H1 (cell line): ENCODE measurements around the gene ADA. TPM values are rescaled to one million over a fixed set of nuclear protein-coding genes. Genes with fewer than 3 reads are reported as not detected.

ENCODE experiments used
- CTCF ChIA-PET: fragments of 300-600 bp; sonication (Branson Sonifier 250); formaldehyde crosslinking; loops from one replicate; lab custom pipeline; 2021; ENCODE audit not compliant: partially characterized antibody; lab: Charles Lee
- POLR2A ChIA-PET: fragments of 300-600 bp; sonication (Branson Sonifier 250); formaldehyde crosslinking; loops from one replicate; lab custom pipeline; 2021; ENCODE audit warnings: inconsistent platforms; ENCODE audit not compliant: partially characterized antibody; lab: Charles Lee
- DNase-seq, 2 experiments: peaks; one replicate each; pipeline versions ENCODE4 v3.0.0 to v3.0.0-alpha.2; 2010 to 2022; ENCODE audit warnings: low spot score in 2 of 2, low read depth in 1 of 2, mixed read lengths in 1 of 2
- FAIRE-seq: peaks from 2 replicates; lab custom pipeline; 2011; peaks lifted over from hg19 to GRCh38; lab: Jason Lieb, UNC
- H2AFZ ChIP-seq: 2 replicates; pipeline ENCODE4 v1.8.1; 2012; ENCODE audit warnings: low read length, inconsistent platforms
- H2AK5ac ChIP-seq: 2 replicates; pipeline ENCODE4 v1.6.1; 2013; ENCODE audit warnings: low read depth, low read length
- H2BK120ac ChIP-seq: replicated peaks from 2 replicates; pipeline ENCODE3; 2013; ENCODE audit warnings: low read depth, low read length, inconsistent platforms
- H2BK12ac ChIP-seq: 2 replicates; pipeline ENCODE4 v1.6.1; 2013; ENCODE audit warnings: low read depth, low read length
- H2BK15ac ChIP-seq: 2 replicates; pipeline ENCODE4 v1.6.1; 2013; ENCODE audit warnings: low read length
- H2BK20ac ChIP-seq: 2 replicates; pipeline ENCODE4 v1.6.1; 2013; ENCODE audit warnings: low read length
- H2BK5ac ChIP-seq: 2 replicates; pipeline ENCODE4 v1.6.1; 2013; ENCODE audit warnings: low read depth, low read length
- H3K14ac ChIP-seq: 2 replicates; pipeline ENCODE4 v1.6.1; 2013; ENCODE audit warnings: inconsistent platforms; ENCODE audit not compliant: insufficient read length
- H3K18ac ChIP-seq: 2 replicates; pipeline ENCODE4 v1.6.1; 2013; ENCODE audit warnings: low read length; ENCODE audit errors: extremely low read depth
- H3K23ac ChIP-seq: 2 replicates; pipeline ENCODE4 v1.6.1; 2013; ENCODE audit warnings: inconsistent platforms; ENCODE audit not compliant: insufficient read length
- H3K23me2 ChIP-seq: 2 replicates; pipeline ENCODE4 v1.6.1; 2013; ENCODE audit warnings: low read depth, low read length
- H3K27ac ChIP-seq: 2 replicates; pipeline ENCODE4 v1.6.1; 2011; ENCODE audit warnings: low read depth, low read length, inconsistent platforms
- H3K27me3 ChIP-seq, 4 experiments: replicated peaks in 1 of 4; 1 replicate in 1 of 4; 2 replicates in 3 of 4; pipeline versions ENCODE4 v1.6.1 to v1.8.1; 2011 to 2013; ENCODE audit warnings: low read length in 3 of 4, mild to moderate bottlenecking in 3 of 4, inconsistent platforms in 2 of 4, mixed read lengths in 2 of 4, moderate library complexity in 1 of 4; ENCODE audit not compliant: control insufficient read depth in 3 of 4, insufficient read depth in 3 of 4; ENCODE audit errors: extremely low read depth in 1 of 4
- H3K36me3 ChIP-seq, 4 experiments: 2 replicates each; pipeline versions ENCODE4 v1.6.1 to v1.8.1; 2011 to 2013; ENCODE audit warnings: mild to moderate bottlenecking in 4 of 4, low read length in 3 of 4, moderate library complexity in 2 of 4, control low read depth in 1 of 4, inconsistent platforms in 1 of 4; ENCODE audit not compliant: insufficient read depth in 4 of 4, control insufficient read depth in 2 of 4
- H3K4ac ChIP-seq: replicated peaks from 2 replicates; pipeline ENCODE3; 2013; ENCODE audit warnings: low read length, low read depth, mixed read lengths, inconsistent platforms; ENCODE audit not compliant: insufficient read length
- H3K4me1 ChIP-seq, 4 experiments: replicated peaks in 1 of 4; 1 replicate in 1 of 4; 2 replicates in 3 of 4; pipeline versions ENCODE4 v1.6.1 to v1.8.1; 2011 to 2013; ENCODE audit warnings: low read length in 3 of 4, inconsistent platforms in 2 of 4, mixed read lengths in 1 of 4; ENCODE audit not compliant: insufficient read depth in 4 of 4, control insufficient read depth in 3 of 4
- H3K4me2 ChIP-seq, 2 experiments: 2 replicates each; pipeline versions ENCODE4 v1.6.1 to v1.8.1; 2011 to 2013; ENCODE audit warnings: low read depth in 2 of 2, low read length in 2 of 2, control low read depth in 1 of 2, inconsistent platforms in 1 of 2, mild to moderate bottlenecking in 1 of 2; ENCODE audit not compliant: insufficient read depth in 1 of 2
- H3K4me3 ChIP-seq, 4 experiments: fragments of 200-600, 300-600 bp in 1 of 4; sonication (generic), shearing (Covaris generic), sonication (Bioruptor Twin) in 1 of 4; 2 replicates each; pipeline versions ENCODE4 v1.5.1 to v1.8.1; 2011 to 2016; ENCODE audit warnings: low read length in 4 of 4, low read depth in 3 of 4, control low read depth in 2 of 4, inconsistent platforms in 2 of 4, mild to moderate bottlenecking in 2 of 4, mixed read lengths in 1 of 4, moderate library complexity in 1 of 4; ENCODE audit not compliant: insufficient read depth in 2 of 4; ENCODE audit errors: extremely low read depth in 1 of 4
- H3K56ac ChIP-seq: replicated peaks from 2 replicates; pipeline ENCODE3; 2013; ENCODE audit warnings: low read depth, mild to moderate bottlenecking, mixed read lengths, low read length, inconsistent platforms; ENCODE audit not compliant: insufficient read length
- H3K79me1 ChIP-seq: 2 replicates; pipeline ENCODE4 v1.6.1; 2013; ENCODE audit warnings: low read depth, low read length, control low read depth
- H3K79me2 ChIP-seq, 2 experiments: 2 replicates each; pipeline versions ENCODE4 v1.6.1 to v1.8.1; 2012 to 2013; ENCODE audit warnings: low read length in 2 of 2, mild to moderate bottlenecking in 2 of 2, inconsistent platforms in 1 of 2; ENCODE audit not compliant: insufficient read depth in 2 of 2, control insufficient read depth in 1 of 2
- H3K9ac ChIP-seq, 4 experiments: replicated peaks in 1 of 4; 1 replicate in 1 of 4; 2 replicates in 3 of 4; pipeline versions ENCODE4 v1.6.1 to v1.8.1; 2011 to 2013; ENCODE audit warnings: low read depth in 3 of 4, low read length in 3 of 4, control low read depth in 2 of 4, mild to moderate bottlenecking in 2 of 4, moderate library complexity in 2 of 4, inconsistent platforms in 1 of 4; ENCODE audit errors: extremely low read depth in 1 of 4
- H3K9me3 ChIP-seq, 2 experiments: 2 replicates each; pipeline versions ENCODE4 v1.6.1 to v1.8.1; 2012 to 2013; ENCODE audit warnings: mild to moderate bottlenecking in 2 of 2, moderate library complexity in 2 of 2, control low read depth in 1 of 2, inconsistent platforms in 1 of 2, low read depth in 1 of 2, low read length in 1 of 2, mixed read lengths in 1 of 2; ENCODE audit not compliant: insufficient read depth in 2 of 2
- H4K20me1 ChIP-seq, 2 experiments: replicated peaks in 1 of 2; 2 replicates each; pipeline versions ENCODE3 to v1.8.1; 2011 to 2013; ENCODE audit warnings: inconsistent platforms in 2 of 2, low read length in 2 of 2, mild to moderate bottlenecking in 1 of 2; ENCODE audit not compliant: insufficient read depth in 2 of 2, control insufficient read depth in 1 of 2
- H4K5ac ChIP-seq: 2 replicates; pipeline ENCODE4 v1.6.1; 2013; ENCODE audit warnings: low read length, low read depth, mixed read lengths, inconsistent platforms; ENCODE audit not compliant: insufficient read length
- H4K8ac ChIP-seq: 2 replicates; pipeline ENCODE4 v1.8.0; 2013; ENCODE audit warnings: mild to moderate bottlenecking, moderate library complexity, low read length, inconsistent platforms; ENCODE audit not compliant: insufficient read depth; ENCODE audit errors: extremely low read depth
- H4K91ac ChIP-seq: replicated peaks from 2 replicates; pipeline ENCODE3; 2013; ENCODE audit warnings: low read length, mixed read lengths, inconsistent platforms; ENCODE audit not compliant: insufficient read length
- CTCF ChIP-seq, 3 experiments: IDR thresholded peaks; 1 replicate in 2 of 3; 2 replicates in 1 of 3; pipeline versions ENCODE4 v1.5.1 to v1.6.1; 2011; ENCODE audit warnings: low read length in 3 of 3, mild to moderate bottlenecking in 3 of 3, inconsistent platforms in 2 of 3, low read depth in 1 of 3, moderate library complexity in 1 of 3; ENCODE audit not compliant: insufficient read depth in 1 of 3; ENCODE audit errors: control extremely low read depth in 1 of 3
- SAP30 ChIP-seq: fragments of 300-600 bp; sonication (generic); IDR thresholded peaks from 2 replicates; pipeline ENCODE4 v1.7.1; 2012; ENCODE audit warnings: low read length, moderate library complexity, mild to moderate bottlenecking, inconsistent platforms; ENCODE audit not compliant: insufficient read depth, insufficient replicate concordance
- SIN3A ChIP-seq, 2 experiments: IDR thresholded peaks in 1 of 2; conservative IDR thresholded peaks in 1 of 2; 2 replicates each; pipeline ENCODE4 v1.6.1; 2011 to 2012; ENCODE audit warnings: low read length in 2 of 2, improper control_type of control experiment in 1 of 2, low read depth in 1 of 2, mild to moderate bottlenecking in 1 of 2
- SP2 ChIP-seq: IDR thresholded peaks from 2 replicates; pipeline ENCODE4 v1.6.1; 2012; ENCODE audit warnings: mild to moderate bottlenecking, low read length, inconsistent platforms
- USF2 ChIP-seq: IDR thresholded peaks from 2 replicates; pipeline ENCODE4 v1.6.1; 2011; ENCODE audit warnings: low read length, improper control_type of control experiment
- YY1 ChIP-seq: IDR thresholded peaks from 2 replicates; pipeline ENCODE4 v1.6.1; 2011; ENCODE audit warnings: low read depth, mild to moderate bottlenecking, low read length
- WGBS, 2 experiments: shearing (Covaris generic) in 1 of 2; methylation state at CpG; one replicate each; pipeline versions ENCODE4 v1.1.6 to v1.1.7; 2013 to 2015; ENCODE audit warnings: low lambda C conversion rate in 2 of 2, mixed read lengths in 2 of 2, inconsistent platforms in 1 of 2, low coverage in 1 of 2, missing lambda C conversion rate in 1 of 2; ENCODE audit not compliant: insufficient replicate concordance in 2 of 2, insufficient coverage in 1 of 2, insufficient read length in 1 of 2; ENCODE audit errors: extremely low coverage in 1 of 2, missing lambda C conversion rate in 1 of 2; 5-methylcytosine and 5-hydroxymethylcytosine counted together
- polyA plus RNA-seq, 7 experiments: library from polyadenylated mRNA; depleted of rRNA in 3 of 7; stranded (reverse) in 5 of 7; unstranded in 2 of 7; fragments of >200 nt in 5 of 7; fragments of 200-250 nt in 2 of 7; gene quantifications; 1 replicate in 5 of 7; 2 replicates in 1 of 7; 4 replicates in 1 of 7; pipeline versions ENCODE4 v1.2.1 to v1.2.3, GENCODE V29; 2011 to 2013; ENCODE audit warnings: missing spikeins in 2 of 7, mixed read lengths in 2 of 7
- total RNA-seq: library from RNA; stranded (reverse); fragmentation: NEBNext Ultra II Directional; extraction: Animal tissue kit (Norgen Biotek cat#: 25700); gene quantifications from 2 replicates; pipeline ENCODE4 v1.2.1, GENCODE V29; 2021

ADA gene
- total and polyA plus RNA-seq, 2 of the 8 experiments (the other 6 are each of a cell fraction or from before 2014, with no cell fraction given), result 19.9 to 32.8 TPM

- Histone ChIP-seq H4K8ac (0 out of 2 replicates have a peak overlapping the region, but pooled peaks have one; percentile 22), H4K5ac (no peak overlapping the region), H3K27ac (no peak overlapping the region), H2BK5ac (no peak overlapping the region), H3K23me2 (no peaks in the 10 kb centered on the region), H3K14ac (no peak overlapping the region), H3K4me1 (peaks cover 0 to 2% (median 0%) of the 10 kb centered on the region in 4 experiments; a peak in 1 of 7 replicates), H2AFZ (peak overlapping the region; percentile 82), H2BK20ac (peak overlapping the region; percentile 62), H3K23ac (no peak overlapping the region), H3K4me2 (no peak overlapping the region), H3K56ac (no peak overlapping the region), H4K20me1 (no peaks in the 10 kb centered on the region), H2AK5ac (no peak overlapping the region), H3K36me3 (no peaks in the 10 kb centered on the region), H3K4ac (no peak overlapping the region), H3K9ac (no peak overlapping the region), H3K27me3 (peaks cover 0 to 2% (median 0%) of the 10 kb centered on the region in 4 experiments; a peak in 2 of 7 replicates), H2BK15ac (peak overlapping the region; percentile 98; the same call in 1 of the 2 replicates), H4K91ac (no peak overlapping the region), H2BK12ac (peak overlapping the region; percentile 94; the same call in 1 of the 2 replicates), H3K79me1 (no peaks in the 10 kb centered on the region), H3K4me3 (no peak overlapping the region), H3K79me2 (no peaks in the 10 kb centered on the region), H2BK120ac (no peak overlapping the region), H3K9me3 (no peaks in the 10 kb centered on the region), H3K18ac (no peak overlapping the region)
- FAIRE-seq (peak; percentile 58), DNase-seq (peak; percentile 70 to 83)
- POLR2A ChIA-PET, result interaction anchor here (0.6 to 3.5 kb wide), 9 partner anchors 13 to 284 kb away, joined by 3 to 12 read pairs (median 3); partner anchors contain the start of gene PABPC1L
- WGBS, 2 experiments, result 53% methylated on average over 10 of the region's 10 CpGs; no CpG with 5 or more reads in 1 of the 2 experiments
- CTCF ChIA-PET, result interaction anchor here (0.6 to 9.0 kb wide), 47 partner anchors 9 to 295 kb away, joined by 3 to 146 read pairs (median 5); partner anchors contain the start of genes ADA, CCN5 and KCNK15
- TF ChIP-seq SIN3A (conservative IDR thresholded peaks at IDR 0.05 in 1 of 2, IDR thresholded peaks at IDR 0.05 in 1 of 2; ENCODE audit: low read depth in 1 of 2, low read length in 2 of 2) (peak in 1 of 2 experiments; percentile 75; a peak in 1 of 4 replicates), CTCF (IDR thresholded peaks at IDR 0.05; ENCODE audit: control extremely low read depth in 1 of 3, insufficient read depth in 1 of 3, low read depth in 1 of 3, low read length in 3 of 3) (peak; percentile 61 to 86 (median 81)), SAP30 (no peak), USF2 (peak; percentile 20; the same call in 1 of the 2 replicates), YY1 (peak; percentile 92), SP2 (no peak)
These were observed 32.0 kb upstream of the ADA start for GRCh38 chr20:44683263-44684046.
